HAP-1 (cell line): Measurements from ENCODE around the gene SPDYE2.
"Not testable (repeated sequence)": the region's sequence is repeated elsewhere in the genome, so short reads cannot be mapped to it uniquely, and the experiment has no call there.

ENCODE experiments used
- DNase-seq, 2 experiments: peaks; one replicate each; pipeline ENCODE4 v3.0.0-alpha.2; 2016 to 2020; ENCODE audit warnings: low spot score in 2 of 2
- H3K27me3 ChIP-seq: fragments of 250-450 bp; sonication (Bioruptor Pico); 2 replicates; pipeline ENCODE4 v1.5.1; 2020; ENCODE audit warnings: low read depth, mild to moderate bottlenecking, moderate library complexity
- H3K36me3 ChIP-seq: fragments of 250-450 bp; sonication (Bioruptor Pico); replicated peaks from 2 replicates; pipeline ENCODE4 v1.5.1; 2020; ENCODE audit warnings: mild to moderate bottlenecking
- H3K4me1 ChIP-seq: fragments of 250-450 bp; sonication (Bioruptor Pico); 2 replicates; pipeline ENCODE4 v1.5.1; 2020; ENCODE audit warnings: mild to moderate bottlenecking
- H3K4me3 ChIP-seq: fragments of 250-450 bp; sonication (Bioruptor Pico); 2 replicates; pipeline ENCODE4 v1.5.1; 2020; ENCODE audit warnings: mild to moderate bottlenecking, moderate library complexity
- H3K9me3 ChIP-seq: fragments of 250-450 bp; sonication (Bioruptor Pico); 2 replicates; pipeline ENCODE4 v1.5.1; 2020; ENCODE audit warnings: mild to moderate bottlenecking, moderate library complexity
- in situ Hi-C: fragments of 300-500 bp; cut with MboI; formaldehyde crosslinking; loops from 3 replicates; pipeline ENCODE4 v1.14.3; 2020; ENCODE audit warnings: low sequenced_read_pairs, inconsistent platforms, mixed read lengths

The SPDYE2 gene

GRCh38 chr7:102572261-102573239, 21.5 kb downstream of the SPDYE2 start, which contains the start of gene POLR2J3:
Gene POLR2J3, minus strand, starts transcription at chr7:102572583. Its CDS starts 62 bp downstream, at chr7:102572521.
- H3K4me3 ChIP-seq: peak within 1 kb of the TSS; percentile 42
- H3K27me3 ChIP-seq, H3K36me3 ChIP-seq, H3K9me3 ChIP-seq, H3K4me1 ChIP-seq, in situ Hi-C loops: not testable (repeated sequence)
- DNase-seq: peak; percentile 42 to 93

GRCh38 chr7:102574607-102575006, 23.6 kb downstream of the SPDYE2 start:
- H3K36me3 ChIP-seq, H3K4me3 ChIP-seq, DNase-seq, H3K9me3 ChIP-seq, in situ Hi-C loops, H3K27me3 ChIP-seq, H3K4me1 ChIP-seq: not testable (repeated sequence)

GRCh38 chr7:102576363-102576762, 25.3 kb downstream of the SPDYE2 start:
- H3K27me3 ChIP-seq, H3K36me3 ChIP-seq, H3K4me1 ChIP-seq, DNase-seq, H3K4me3 ChIP-seq, H3K9me3 ChIP-seq, in situ Hi-C loops: not testable (repeated sequence)

- H3K9me3 ChIP-seq, in situ Hi-C loops, H3K4me3 ChIP-seq, H3K4me1 ChIP-seq, H3K27me3 ChIP-seq, H3K36me3 ChIP-seq, DNase-seq: not testable (repeated sequence)
These were observed 26.6 kb downstream of the SPDYE2 start for GRCh38 chr7:102577315-102578240.

GRCh38 chr7:102578486-102578885, 27.5 kb downstream of the SPDYE2 start:
- H3K27me3 ChIP-seq, H3K4me1 ChIP-seq, in situ Hi-C loops: not testable (repeated sequence)

GRCh38 chr7:102581722-102582121, 30.7 kb downstream of the SPDYE2 start:
- H3K4me3 ChIP-seq, DNase-seq, H3K27me3 ChIP-seq, H3K9me3 ChIP-seq, H3K4me1 ChIP-seq, H3K36me3 ChIP-seq, in situ Hi-C loops: not testable (repeated sequence)

More at GRCh38 chr7:102578486-102578885, 27.5 kb downstream of the SPDYE2 start:
- H3K36me3 ChIP-seq, H3K4me3 ChIP-seq, DNase-seq, H3K9me3 ChIP-seq: not testable (repeated sequence)

GRCh38 chr7:102583495-102583894, 32.5 kb downstream of the SPDYE2 start:
- H3K9me3 ChIP-seq, H3K36me3 ChIP-seq, H3K4me1 ChIP-seq, DNase-seq, H3K4me3 ChIP-seq, H3K27me3 ChIP-seq, in situ Hi-C loops: not testable (repeated sequence)

- H3K4me3 ChIP-seq, DNase-seq, H3K36me3 ChIP-seq, H3K4me1 ChIP-seq, in situ Hi-C loops, H3K9me3 ChIP-seq, H3K27me3 ChIP-seq: not testable (repeated sequence)
These were observed 38.8 kb downstream of the SPDYE2 start for GRCh38 chr7:102589857-102590256.

GRCh38 chr7:102592477-102593019, 41.5 kb downstream of the SPDYE2 start:
- H3K4me3 ChIP-seq, H3K9me3 ChIP-seq, H3K27me3 ChIP-seq, H3K4me1 ChIP-seq, H3K36me3 ChIP-seq, in situ Hi-C loops: not testable (repeated sequence)
- DNase-seq: peak in 1 of 2 experiments; percentile 9

GRCh38 chr7:102593637-102594334, 42.8 kb downstream of the SPDYE2 start:
- in situ Hi-C loops, H3K9me3 ChIP-seq, H3K36me3 ChIP-seq, H3K4me1 ChIP-seq, DNase-seq, H3K27me3 ChIP-seq, H3K4me3 ChIP-seq: not testable (repeated sequence)

- H3K9me3 ChIP-seq, H3K4me3 ChIP-seq, H3K4me1 ChIP-seq, H3K27me3 ChIP-seq, in situ Hi-C loops, H3K36me3 ChIP-seq, DNase-seq: not testable (repeated sequence)
These were observed 45.0 kb downstream of the SPDYE2 start for GRCh38 chr7:102596036-102596435.

GRCh38 chr7:102599699-102600098, 48.7 kb downstream of the SPDYE2 start:
- H3K4me1 ChIP-seq, H3K27me3 ChIP-seq, H3K36me3 ChIP-seq, DNase-seq, H3K4me3 ChIP-seq, H3K9me3 ChIP-seq, in situ Hi-C loops: not testable (repeated sequence)

- in situ Hi-C loops, H3K27me3 ChIP-seq, H3K36me3 ChIP-seq, H3K4me3 ChIP-seq, H3K4me1 ChIP-seq, H3K9me3 ChIP-seq, DNase-seq: not testable (repeated sequence)
These were observed 51.3 kb downstream of the SPDYE2 start for GRCh38 chr7:102602317-102602716.
